IMR-90 (cell line): ENCODE data around the gene CALHM1. TPM values are rescaled to one million over a fixed set of nuclear protein-coding genes. Genes with fewer than 3 reads are reported as not detected.

Experiments
- ATAC-seq: fragments of 200-7000 bp; cut with Tn5 transposase; 2 replicates; pipeline ENCODE4 v1.9.1; 2020; ENCODE audit warnings: low read depth, mild to moderate bottlenecking, moderate library complexity
- BruUV-seq: library from RNA; stranded (reverse); fragments of 400-500 nt; replicated peaks from 2 replicates; lab custom pipeline; 2021; lab: Mats Ljungman, UMichigan
- CTCF ChIA-PET: fragments of 300-600 bp; formaldehyde crosslinking; extraction: SDS; loops from one replicate; lab custom pipeline; 2021; ENCODE audit warnings: antibody characterized with exemption; lab: Yijun Ruan, JAX
- POLR2A ChIA-PET: fragments of 300-600 bp; sonication (Branson Sonifier 250); formaldehyde crosslinking; loops from one replicate; lab custom pipeline; 2022; ENCODE audit warnings: antibody characterized with exemption; ENCODE audit not compliant: unreplicated experiment; lab: Charles Lee
- DNase-seq: peaks from one replicate; pipeline ENCODE4 v3.0.0; 2013
- H2AFZ ChIP-seq: replicated peaks from 2 replicates; pipeline ENCODE3; 2013; ENCODE audit warnings: low read length, mild to moderate bottlenecking; ENCODE audit not compliant: poor library complexity
- H2AK5ac ChIP-seq: 2 replicates; pipeline ENCODE4 v1.6.1; 2013; ENCODE audit warnings: low read depth, low read length, inconsistent platforms
- H2AK9ac ChIP-seq: replicated peaks from 2 replicates; pipeline ENCODE3; 2013; ENCODE audit warnings: mild to moderate bottlenecking, low read depth, low read length, moderate library complexity; ENCODE audit not compliant: poor library complexity
- H2BK120ac ChIP-seq: 2 replicates; pipeline ENCODE4 v1.6.1; 2013; ENCODE audit warnings: low read depth, low read length, inconsistent platforms
- H2BK15ac ChIP-seq: 3 replicates; pipeline ENCODE4 v1.6.1; 2013; ENCODE audit warnings: low read depth, low read length, inconsistent platforms
- H2BK20ac ChIP-seq: 2 replicates; pipeline ENCODE4 v1.6.1; 2013; ENCODE audit warnings: low read depth, mild to moderate bottlenecking, inconsistent platforms, low read length, moderate library complexity
- H2BK5ac ChIP-seq: 2 replicates; pipeline ENCODE4 v1.6.1; 2013; ENCODE audit warnings: mild to moderate bottlenecking, low read depth, low read length, inconsistent platforms; ENCODE audit not compliant: poor library complexity, severe bottlenecking
- H3K14ac ChIP-seq: replicated peaks from 2 replicates; pipeline ENCODE4 v1.6.1; 2013; ENCODE audit warnings: low read depth, low read length, inconsistent platforms
- H3K18ac ChIP-seq: 2 replicates; pipeline ENCODE4 v1.6.1; 2013; ENCODE audit warnings: low read depth, low read length, control low read depth
- H3K23ac ChIP-seq: 2 replicates; pipeline ENCODE4 v1.6.1; 2013; ENCODE audit warnings: low read depth, low read length, inconsistent platforms
- H3K27ac ChIP-seq: 2 replicates; pipeline ENCODE4 v1.5.1; 2013; ENCODE audit warnings: mild to moderate bottlenecking, control low read depth, low read length; ENCODE audit not compliant: insufficient read depth
- H3K27me3 ChIP-seq: 2 replicates; pipeline ENCODE4 v1.6.1; 2013; ENCODE audit warnings: low read length; ENCODE audit not compliant: control insufficient read depth, insufficient read depth
- H3K36me3 ChIP-seq: 2 replicates; pipeline ENCODE4 v1.6.1; 2013; ENCODE audit warnings: low read length, mixed read lengths; ENCODE audit not compliant: control insufficient read depth, insufficient read depth
- H3K4ac ChIP-seq: 2 replicates; pipeline ENCODE4 v1.6.1; 2013; ENCODE audit warnings: low read depth, low read length, inconsistent platforms
- H3K4me1 ChIP-seq: 2 replicates; pipeline ENCODE4 v1.6.1; 2013; ENCODE audit warnings: low read length, mixed read lengths; ENCODE audit not compliant: control insufficient read depth, insufficient read depth
- H3K4me2 ChIP-seq: 2 replicates; pipeline ENCODE4 v1.6.1; 2013; ENCODE audit warnings: low read depth, mild to moderate bottlenecking, control low read depth, low read length, moderate library complexity
- H3K4me3 ChIP-seq: 2 replicates; pipeline ENCODE4 v1.5.1; 2013; ENCODE audit warnings: low read depth, mild to moderate bottlenecking, control low read depth, low read length, moderate library complexity; ENCODE audit not compliant: insufficient read depth
- H3K56ac ChIP-seq: 2 replicates; pipeline ENCODE4 v1.6.1; 2013; ENCODE audit warnings: low read length, inconsistent platforms; ENCODE audit not compliant: insufficient read depth; ENCODE audit errors: extremely low read depth
- H3K79me1 ChIP-seq, 2 experiments: 2 replicates each; pipeline ENCODE4 v1.6.1; 2013; ENCODE audit warnings: low read length in 2 of 2, inconsistent platforms in 1 of 2, low read depth in 1 of 2
- H3K9ac ChIP-seq: 2 replicates; pipeline ENCODE4 v1.6.1; 2013; ENCODE audit warnings: low read depth, low read length, control low read depth
- H3K9me1 ChIP-seq: 2 replicates; pipeline ENCODE4 v1.6.1; 2013; ENCODE audit warnings: low read length, inconsistent platforms; ENCODE audit not compliant: insufficient read depth
- H3K9me3 ChIP-seq: 2 replicates; pipeline ENCODE4 v1.6.1; 2013; ENCODE audit warnings: low read length; ENCODE audit not compliant: control insufficient read depth, insufficient read depth
- H4K20me1 ChIP-seq: 2 replicates; pipeline ENCODE4 v1.6.1; 2013; ENCODE audit warnings: low read length, inconsistent platforms; ENCODE audit not compliant: insufficient read depth
- H4K5ac ChIP-seq: 2 replicates; pipeline ENCODE4 v1.6.1; 2013; ENCODE audit warnings: mild to moderate bottlenecking, low read depth, low read length, control low read depth
- H4K8ac ChIP-seq, 2 experiments: 2 replicates each; pipeline ENCODE4 v1.6.1; 2013; ENCODE audit warnings: low read depth in 2 of 2, low read length in 2 of 2, control low read depth in 1 of 2, inconsistent platforms in 1 of 2
- H4K91ac ChIP-seq: 2 replicates; pipeline ENCODE4 v1.6.1; 2013; ENCODE audit warnings: low read depth, low read length, inconsistent platforms; ENCODE audit not compliant: insufficient read depth
- BHLHE40 ChIP-seq: fragments of 150-350 bp; IDR thresholded peaks from 2 replicates; pipeline ENCODE4 v1.6.1; 2016; ENCODE audit warnings: mild to moderate bottlenecking, low read depth, low read length
- RFX5 ChIP-seq: IDR thresholded peaks from 2 replicates; pipeline ENCODE4 v1.8.0; 2012; ENCODE audit warnings: low read depth, mild to moderate bottlenecking, low read length, moderate library complexity
- WGBS, 2 experiments: methylation state at CpG; one replicate each; pipeline versions ENCODE4 v1.1.5 to v1.1.7; 2013; ENCODE audit warnings: missing lambda C conversion rate in 2 of 2; ENCODE audit not compliant: insufficient read length in 1 of 2; ENCODE audit errors: extremely low coverage in 2 of 2; 5-methylcytosine and 5-hydroxymethylcytosine counted together
- dilution Hi-C: fragments of 300-500 bp; cut with HindIII; formaldehyde crosslinking; loops from one replicate; pipeline ENCODE4 v1.14.3; 2018; ENCODE audit warnings: low sequenced_read_pairs; ENCODE audit not compliant: unreplicated experiment
- in situ Hi-C: fragments of 300-500 bp; cut with MboI; formaldehyde crosslinking; loops from 3 replicates; pipeline ENCODE4 v1.14.3; 2019; ENCODE audit warnings: low sequenced_read_pairs, inconsistent platforms, mixed read lengths
- intact Hi-C: fragments of 100-400 bp; cut with micrococcal nuclease; formaldehyde crosslinking; loops from 2 replicates; pipeline ENCODE4 v1.10.0; 2022
- polyA plus RNA-seq, 3 experiments: library from polyadenylated mRNA; depleted of rRNA; stranded (reverse); fragments of >200 nt; gene quantifications; 2 replicates each; pipeline ENCODE4 v1.2.3, GENCODE V29; 2012; ENCODE audit warnings: low replicate concordance in 1 of 3
- total RNA-seq: library from RNA; depleted of rRNA; stranded (reverse); fragments of >200 nt; gene quantifications from 2 replicates; pipeline ENCODE4 v1.2.3, GENCODE V29; 2012

Gene CALHM1
- total and polyA plus RNA-seq, 2 of the 4 experiments (the other 2 are of a cell fraction): not detected

- Histone ChIP-seq H3K23ac (no peak overlapping the region), H3K79me1 (peaks cover 3 to 9% of the 10 kb centered on the region in 2 experiments; a peak in 2 of 4 replicates), H3K36me3 (peaks cover 44% of the 10 kb centered on the region), H4K8ac (no peak overlapping the region), H3K4me2 (no peak overlapping the region), H3K14ac (no peak overlapping the region), H3K4ac (no peak overlapping the region), H4K5ac (no peak overlapping the region), H2AK5ac (no peak overlapping the region), H3K9me1 (no peaks in the 10 kb centered on the region), H2AK9ac (no peak overlapping the region), H3K4me1 (no peaks in the 10 kb centered on the region), H3K9me3 (no peaks in the 10 kb centered on the region), H3K27me3 (no peaks in the 10 kb centered on the region), H3K18ac (no peak overlapping the region), H2AFZ (no peak overlapping the region), H4K20me1 (no peaks in the 10 kb centered on the region), H2BK20ac (no peak overlapping the region), H3K4me3 (no peak overlapping the region), H4K91ac (no peak overlapping the region), H3K9ac (no peak overlapping the region), H2BK120ac (no peak overlapping the region), H3K56ac (no peak overlapping the region), H3K27ac (no peak overlapping the region), H2BK5ac (no peak overlapping the region), H2BK15ac (no peak overlapping the region)
- intact Hi-C loops: no loop called here
- ATAC-seq (no peak), DNase-seq (no peak)
- WGBS, 2 experiments: no CpG with 5 or more reads among the region's 5 CpGs
- no TSS peak for BruUV-seq
- CTCF ChIA-PET: no interaction called here
- dilution Hi-C loops: no loop called here
- in situ Hi-C loops: no loop called here
- POLR2A ChIA-PET: no interaction called here
- TF ChIP-seq RFX5 (no peak), BHLHE40 (no peak)
These were observed 29.6 kb downstream of the CALHM1 start for GRCh38 chr10:103428989-103429643.
